ENCODE data around the gene ZDHHC8.
A peak's percentile ranks its signal among the peaks of the same experiment; 100 is the strongest.

The ZDHHC8 gene

DNA sequence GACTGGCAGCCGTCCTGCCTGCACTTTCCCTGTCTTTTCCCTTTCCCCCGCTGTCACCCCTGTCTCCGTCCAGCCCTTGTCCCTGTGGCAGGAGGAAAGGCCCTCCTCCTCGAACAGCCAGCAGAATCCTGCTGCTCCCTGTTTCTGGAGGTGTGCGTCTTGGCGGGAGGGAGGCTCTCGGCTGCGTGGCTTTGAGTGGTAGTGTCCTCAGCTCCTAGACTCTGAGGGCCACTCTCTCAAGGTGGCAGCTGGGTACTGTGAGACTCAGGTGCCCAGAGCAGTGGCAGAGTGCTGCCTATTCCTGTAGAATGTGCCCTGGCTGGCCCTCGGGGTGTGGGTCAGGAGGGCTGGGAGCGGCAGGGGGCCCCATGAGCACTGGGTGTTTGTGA is 24.8 kb upstream of the ZDHHC8 start:
- Histone ChIP-seq H3K27me3 (ENCODE audit: insufficient read depth, poor library complexity, severe bottlenecking) (no peaks in the 10 kb centered on the region), H3K27ac (replicated peaks) (no peak overlapping the region), H3K4me3 (replicated peaks; ENCODE audit: insufficient read depth, low read length) (no peak overlapping the region)
- TF ChIP-seq POLR2AphosphoS5 (IDR thresholded peaks at IDR 0.05; ENCODE audit: low read depth) (no peak), SPI1 (IDR thresholded peaks at IDR 0.05; ENCODE audit: borderline replicate concordance, low read depth) (no peak), GABPA (IDR thresholded peaks at IDR 0.05; ENCODE audit: low read depth) (no peak)
- TF ChIP-seq, protein P1, sequence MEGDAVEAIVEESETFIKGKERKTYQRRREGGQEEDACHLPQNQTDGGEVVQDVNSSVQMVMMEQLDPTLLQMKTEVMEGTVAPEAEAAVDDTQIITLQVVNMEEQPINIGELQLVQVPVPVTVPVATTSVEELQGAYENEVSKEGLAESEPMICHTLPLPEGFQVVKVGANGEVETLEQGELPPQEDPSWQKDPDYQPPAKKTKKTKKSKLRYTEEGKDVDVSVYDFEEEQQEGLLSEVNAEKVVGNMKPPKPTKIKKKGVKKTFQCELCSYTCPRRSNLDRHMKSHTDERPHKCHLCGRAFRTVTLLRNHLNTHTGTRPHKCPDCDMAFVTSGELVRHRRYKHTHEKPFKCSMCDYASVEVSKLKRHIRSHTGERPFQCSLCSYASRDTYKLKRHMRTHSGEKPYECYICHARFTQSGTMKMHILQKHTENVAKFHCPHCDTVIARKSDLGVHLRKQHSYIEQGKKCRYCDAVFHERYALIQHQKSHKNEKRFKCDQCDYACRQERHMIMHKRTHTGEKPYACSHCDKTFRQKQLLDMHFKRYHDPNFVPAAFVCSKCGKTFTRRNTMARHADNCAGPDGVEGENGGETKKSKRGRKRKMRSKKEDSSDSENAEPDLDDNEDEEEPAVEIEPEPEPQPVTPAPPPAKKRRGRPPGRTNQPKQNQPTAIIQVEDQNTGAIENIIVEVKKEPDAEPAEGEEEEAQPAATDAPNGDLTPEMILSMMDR (IDR thresholded peaks at IDR 0.05; ENCODE audit: insufficient read depth, low read length) = no peak
- TF ChIP-seq, protein P2, sequence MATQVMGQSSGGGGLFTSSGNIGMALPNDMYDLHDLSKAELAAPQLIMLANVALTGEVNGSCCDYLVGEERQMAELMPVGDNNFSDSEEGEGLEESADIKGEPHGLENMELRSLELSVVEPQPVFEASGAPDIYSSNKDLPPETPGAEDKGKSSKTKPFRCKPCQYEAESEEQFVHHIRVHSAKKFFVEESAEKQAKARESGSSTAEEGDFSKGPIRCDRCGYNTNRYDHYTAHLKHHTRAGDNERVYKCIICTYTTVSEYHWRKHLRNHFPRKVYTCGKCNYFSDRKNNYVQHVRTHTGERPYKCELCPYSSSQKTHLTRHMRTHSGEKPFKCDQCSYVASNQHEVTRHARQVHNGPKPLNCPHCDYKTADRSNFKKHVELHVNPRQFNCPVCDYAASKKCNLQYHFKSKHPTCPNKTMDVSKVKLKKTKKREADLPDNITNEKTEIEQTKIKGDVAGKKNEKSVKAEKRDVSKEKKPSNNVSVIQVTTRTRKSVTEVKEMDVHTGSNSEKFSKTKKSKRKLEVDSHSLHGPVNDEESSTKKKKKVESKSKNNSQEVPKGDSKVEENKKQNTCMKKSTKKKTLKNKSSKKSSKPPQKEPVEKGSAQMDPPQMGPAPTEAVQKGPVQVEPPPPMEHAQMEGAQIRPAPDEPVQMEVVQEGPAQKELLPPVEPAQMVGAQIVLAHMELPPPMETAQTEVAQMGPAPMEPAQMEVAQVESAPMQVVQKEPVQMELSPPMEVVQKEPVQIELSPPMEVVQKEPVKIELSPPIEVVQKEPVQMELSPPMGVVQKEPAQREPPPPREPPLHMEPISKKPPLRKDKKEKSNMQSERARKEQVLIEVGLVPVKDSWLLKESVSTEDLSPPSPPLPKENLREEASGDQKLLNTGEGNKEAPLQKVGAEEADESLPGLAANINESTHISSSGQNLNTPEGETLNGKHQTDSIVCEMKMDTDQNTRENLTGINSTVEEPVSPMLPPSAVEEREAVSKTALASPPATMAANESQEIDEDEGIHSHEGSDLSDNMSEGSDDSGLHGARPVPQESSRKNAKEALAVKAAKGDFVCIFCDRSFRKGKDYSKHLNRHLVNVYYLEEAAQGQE (IDR thresholded peaks at IDR 0.05; ENCODE audit: insufficient replicate concordance, low read depth) = no peak
- DNase-seq (ENCODE audit: low read depth in 1 of 2, low spot score in 1 of 2) = no peak

DNA sequence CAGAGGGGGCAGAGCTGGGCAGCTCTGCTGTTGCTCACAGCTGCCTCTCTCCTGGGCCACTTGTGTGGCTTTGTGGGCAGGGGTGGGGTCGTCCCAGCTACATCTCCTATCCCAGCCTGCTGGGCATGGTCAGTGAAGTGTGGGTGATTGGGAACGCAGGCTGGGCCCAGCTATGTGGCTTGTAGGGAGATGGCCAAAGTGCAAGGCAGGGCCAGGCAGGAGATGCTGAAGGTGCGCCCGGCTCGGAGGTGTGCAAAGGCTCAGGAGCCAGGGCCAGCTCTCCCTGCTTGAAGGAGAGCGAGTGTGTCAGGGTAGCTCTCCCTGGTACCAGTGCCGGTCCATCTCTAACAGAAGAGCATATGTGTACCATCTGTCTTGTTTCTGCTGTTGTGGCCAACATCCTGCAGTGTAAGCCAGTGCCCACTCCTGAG is 24.1 kb upstream of the ZDHHC8 start:
- H3K4me3 ChIP-seq (replicated peaks; ENCODE audit: insufficient read depth, low read length) = no peak overlapping the region
- no peaks in the 10 kb centered on the region for H3K27me3 ChIP-seq (ENCODE audit: insufficient read depth, poor library complexity, severe bottlenecking)
- H3K27ac ChIP-seq (replicated peaks) = no peak overlapping the region
- DNase-seq (ENCODE audit: low read depth in 1 of 2, low spot score in 1 of 2) = no peak
- TF ChIP-seq, protein P2 (IDR thresholded peaks at IDR 0.05; ENCODE audit: insufficient replicate concordance, low read depth) = no peak
- TF ChIP-seq SPI1 (IDR thresholded peaks at IDR 0.05; ENCODE audit: borderline replicate concordance, low read depth) (no peak), GABPA (IDR thresholded peaks at IDR 0.05; ENCODE audit: low read depth) (no peak), POLR2AphosphoS5 (IDR thresholded peaks at IDR 0.05; ENCODE audit: low read depth) (no peak)
- TF ChIP-seq, protein P1 (IDR thresholded peaks at IDR 0.05; ENCODE audit: insufficient read depth, low read length) = no peak

DNA sequence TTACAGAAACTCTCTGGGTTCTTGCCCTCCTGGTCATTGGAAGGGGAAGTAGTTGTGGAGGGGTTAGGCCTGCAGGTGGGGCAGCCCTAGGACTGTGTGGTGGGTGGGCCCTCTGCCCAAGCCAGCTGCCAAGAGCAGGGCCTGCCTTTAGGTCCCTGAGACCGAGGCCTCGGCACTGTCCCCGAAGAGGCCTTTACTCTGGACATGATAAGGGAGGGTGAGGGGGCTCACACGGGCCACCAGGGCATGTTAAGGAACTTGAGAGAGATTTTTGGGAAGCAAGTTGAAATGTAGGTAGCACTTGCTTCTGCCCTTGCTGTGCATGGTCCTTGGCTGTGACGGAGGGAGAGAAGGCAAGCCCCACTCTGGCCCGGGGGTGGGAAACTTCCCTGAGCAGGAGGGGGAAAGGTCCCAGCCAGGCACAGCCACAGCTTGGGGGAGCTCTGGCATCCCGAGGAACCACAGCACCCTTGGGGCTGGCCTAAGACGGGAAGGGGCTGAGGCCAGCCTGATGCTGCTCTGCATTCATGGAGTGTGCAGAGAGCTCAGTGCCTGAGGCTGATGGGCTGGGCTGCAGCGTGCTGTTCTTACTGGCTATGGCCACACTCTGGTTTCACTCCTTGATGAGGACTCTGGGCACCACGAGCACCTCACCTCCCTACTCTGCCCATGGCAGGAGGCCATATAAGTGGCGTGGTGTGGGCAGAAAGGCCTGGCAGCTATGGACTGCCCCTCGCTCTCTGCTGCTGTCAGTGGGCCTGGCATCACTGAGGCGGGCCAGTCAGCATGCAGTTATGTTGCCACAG is 23.4 kb upstream of the ZDHHC8 start:
- H3K27me3 ChIP-seq (ENCODE audit: insufficient read depth, poor library complexity, severe bottlenecking) = no peaks in the 10 kb centered on the region
- H3K27ac ChIP-seq (replicated peaks) = no peak overlapping the region
- no peak for DNase-seq (ENCODE audit: low read depth in 1 of 2, low spot score in 1 of 2)
- H3K4me3 ChIP-seq (replicated peaks; ENCODE audit: insufficient read depth, low read length) = no peak overlapping the region
- TF ChIP-seq, protein P2 (IDR thresholded peaks at IDR 0.05; ENCODE audit: insufficient replicate concordance, low read depth) = no peak
- TF ChIP-seq POLR2AphosphoS5 (IDR thresholded peaks at IDR 0.05; ENCODE audit: low read depth) = peak; percentile 34; the same call in 1 of the 2 replicates

All from HL-60 (cell line).